Neutrophil (primary cell): ENCODE data around the gene STIM2.

Source experiments
- H3K27ac ChIP-seq: fragments of 200-600 bp; sonication (generic); 2 replicates; pipeline ENCODE4 v1.5.1; 2016; ENCODE audit warnings: mild to moderate bottlenecking, moderate library complexity
- H3K27me3 ChIP-seq: fragments of 200-600 bp; sonication (generic); 2 replicates; pipeline ENCODE4 v1.6.0; 2016; ENCODE audit warnings: mild to moderate bottlenecking
- H3K36me3 ChIP-seq: fragments of 200-600 bp; sonication (generic); 2 replicates; pipeline ENCODE4 v1.5.1; 2017
- H3K4me1 ChIP-seq, 2 experiments: fragments of 200-600 bp in 1 of 2; sonication (generic) in 1 of 2; 1 replicate in 1 of 2; 2 replicates in 1 of 2; pipeline versions ENCODE4 v1.5.1 to v1.6.1; 2013 to 2016; ENCODE audit warnings: low read depth in 1 of 2, low read length in 1 of 2, mild to moderate bottlenecking in 1 of 2, moderate library complexity in 1 of 2; ENCODE audit not compliant: control insufficient read depth in 1 of 2, insufficient read depth in 1 of 2
- H3K4me3 ChIP-seq, 2 experiments: fragments of 200-600 bp in 1 of 2; sonication (generic) in 1 of 2; 1 replicate in 1 of 2; 2 replicates in 1 of 2; pipeline ENCODE4 v1.5.1; 2013 to 2016; ENCODE audit warnings: low read depth in 1 of 2, low read length in 1 of 2, mild to moderate bottlenecking in 1 of 2, moderate library complexity in 1 of 2
- H3K9me3 ChIP-seq: fragments of 200-600 bp; sonication (generic); 2 replicates; pipeline ENCODE4 v1.5.1; 2016
- TF ChIP-seq, protein P1 (sequence below): fragments of 200-600 bp; sonication (generic); IDR thresholded peaks from 2 replicates; pipeline ENCODE4 v1.5.1; 2016; ENCODE audit warnings: antibody characterized with exemption

Gene STIM2

DNA sequence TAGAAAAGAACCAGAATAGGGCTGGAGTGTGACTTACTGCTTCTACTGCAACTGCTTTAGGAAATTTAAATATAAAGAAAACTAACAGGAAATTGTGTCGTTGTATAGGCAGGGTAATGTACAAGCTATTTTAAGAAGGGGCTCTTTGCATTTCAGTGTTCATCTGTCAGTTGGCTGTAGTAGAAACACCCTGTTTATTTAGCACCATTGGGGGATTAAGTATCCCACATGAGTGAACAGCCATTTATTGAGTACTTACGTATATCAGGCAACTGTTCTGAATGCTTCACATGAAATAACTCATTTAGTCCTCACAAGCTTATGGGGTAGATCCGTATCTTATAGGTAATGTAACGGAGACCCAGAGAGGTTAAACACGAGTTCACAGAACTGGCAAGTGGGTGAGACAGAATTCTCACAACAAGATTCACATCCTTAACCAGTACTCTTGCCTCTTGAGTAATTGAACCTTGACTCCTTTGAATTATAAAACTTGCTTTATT, 23.9 kb downstream of the STIM2 start:
- peak overlapping the region; percentile 85 for H3K27ac ChIP-seq
- TF ChIP-seq, protein P1, sequence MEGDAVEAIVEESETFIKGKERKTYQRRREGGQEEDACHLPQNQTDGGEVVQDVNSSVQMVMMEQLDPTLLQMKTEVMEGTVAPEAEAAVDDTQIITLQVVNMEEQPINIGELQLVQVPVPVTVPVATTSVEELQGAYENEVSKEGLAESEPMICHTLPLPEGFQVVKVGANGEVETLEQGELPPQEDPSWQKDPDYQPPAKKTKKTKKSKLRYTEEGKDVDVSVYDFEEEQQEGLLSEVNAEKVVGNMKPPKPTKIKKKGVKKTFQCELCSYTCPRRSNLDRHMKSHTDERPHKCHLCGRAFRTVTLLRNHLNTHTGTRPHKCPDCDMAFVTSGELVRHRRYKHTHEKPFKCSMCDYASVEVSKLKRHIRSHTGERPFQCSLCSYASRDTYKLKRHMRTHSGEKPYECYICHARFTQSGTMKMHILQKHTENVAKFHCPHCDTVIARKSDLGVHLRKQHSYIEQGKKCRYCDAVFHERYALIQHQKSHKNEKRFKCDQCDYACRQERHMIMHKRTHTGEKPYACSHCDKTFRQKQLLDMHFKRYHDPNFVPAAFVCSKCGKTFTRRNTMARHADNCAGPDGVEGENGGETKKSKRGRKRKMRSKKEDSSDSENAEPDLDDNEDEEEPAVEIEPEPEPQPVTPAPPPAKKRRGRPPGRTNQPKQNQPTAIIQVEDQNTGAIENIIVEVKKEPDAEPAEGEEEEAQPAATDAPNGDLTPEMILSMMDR: no peak
- no peaks in the 10 kb centered on the region for H3K27me3 ChIP-seq
- H3K4me1 ChIP-seq: peaks cover 19 to 28% of the 10 kb centered on the region in 2 experiments
- H3K9me3 ChIP-seq: no peaks in the 10 kb centered on the region
- no peak overlapping the region for H3K4me3 ChIP-seq
- no peaks in the 10 kb centered on the region for H3K36me3 ChIP-seq

DNA sequence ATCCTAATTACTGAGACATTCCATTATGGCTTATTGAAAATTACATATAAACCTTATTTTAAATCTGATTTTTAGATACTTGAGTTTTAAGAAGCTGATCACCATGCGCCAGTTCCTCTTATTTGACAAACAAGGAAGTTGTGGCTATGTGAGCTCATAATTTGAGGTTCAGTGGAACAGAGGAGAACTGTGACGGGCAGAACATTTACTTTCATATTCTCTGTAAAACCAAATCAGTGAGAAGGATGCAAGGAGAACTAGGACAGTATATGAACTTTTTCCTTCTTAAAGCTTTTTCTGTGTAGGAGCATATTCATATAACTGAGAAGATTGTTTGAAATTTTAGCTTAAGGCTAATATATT, 25.3 kb downstream of the STIM2 start:
- TF ChIP-seq, protein P1: peak; percentile 21
- no peaks in the 10 kb centered on the region for H3K27me3 ChIP-seq
- peaks cover 19 to 28% of the 10 kb centered on the region in 2 experiments for H3K4me1 ChIP-seq
- H3K36me3 ChIP-seq: no peaks in the 10 kb centered on the region
- H3K9me3 ChIP-seq: no peaks in the 10 kb centered on the region
- H3K4me3 ChIP-seq: peak overlapping the region; percentile 42 to 46
- peak overlapping the region; percentile 85 for H3K27ac ChIP-seq

DNA sequence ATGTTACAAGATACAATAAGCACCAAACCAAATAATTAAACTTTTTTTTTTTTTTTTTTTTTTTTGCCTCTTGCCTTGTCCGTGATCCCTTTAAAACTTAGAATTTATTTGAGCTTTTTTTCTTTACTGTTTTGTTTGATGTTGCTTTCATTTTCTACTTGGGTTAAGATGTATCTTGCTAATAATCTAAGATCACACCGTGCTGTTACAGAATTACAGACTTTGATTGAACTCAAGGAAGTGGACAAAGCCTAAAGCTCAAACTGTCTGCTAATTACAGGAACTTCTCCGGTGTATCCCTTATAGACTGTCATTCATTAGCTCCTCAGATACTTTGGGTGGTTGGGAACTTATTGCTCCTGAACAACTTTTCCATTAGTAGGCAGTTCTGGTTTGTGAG, 26.5 kb downstream of the STIM2 start:
- H3K27me3 ChIP-seq: no peaks in the 10 kb centered on the region
- H3K9me3 ChIP-seq: no peaks in the 10 kb centered on the region
- no peaks in the 10 kb centered on the region for H3K36me3 ChIP-seq
- no peak overlapping the region for H3K4me3 ChIP-seq
- peak overlapping the region; percentile 26 for H3K27ac ChIP-seq
- peaks cover 19 to 28% of the 10 kb centered on the region in 2 experiments for H3K4me1 ChIP-seq
- TF ChIP-seq, protein P1: no peak

DNA sequence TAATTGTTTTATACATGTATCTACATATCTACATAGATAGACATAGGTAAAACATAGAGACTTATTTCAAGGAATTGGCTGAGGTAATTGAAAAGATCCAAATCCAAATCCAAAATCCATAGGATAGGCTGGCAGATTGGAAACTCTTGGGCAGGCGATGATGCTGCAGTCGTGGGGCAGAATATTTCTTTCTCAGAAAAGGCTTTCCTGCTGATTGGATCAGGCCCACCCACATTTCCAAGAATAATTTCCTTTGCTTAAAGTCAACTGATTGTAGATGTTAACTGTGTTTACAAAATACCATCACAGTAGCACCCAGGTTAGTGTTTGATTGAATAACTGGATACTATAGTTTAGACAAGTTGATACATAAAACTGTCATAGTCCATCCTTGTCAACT, 27.2 kb downstream of the STIM2 start:
- H3K27ac ChIP-seq: no peak overlapping the region

DNA sequence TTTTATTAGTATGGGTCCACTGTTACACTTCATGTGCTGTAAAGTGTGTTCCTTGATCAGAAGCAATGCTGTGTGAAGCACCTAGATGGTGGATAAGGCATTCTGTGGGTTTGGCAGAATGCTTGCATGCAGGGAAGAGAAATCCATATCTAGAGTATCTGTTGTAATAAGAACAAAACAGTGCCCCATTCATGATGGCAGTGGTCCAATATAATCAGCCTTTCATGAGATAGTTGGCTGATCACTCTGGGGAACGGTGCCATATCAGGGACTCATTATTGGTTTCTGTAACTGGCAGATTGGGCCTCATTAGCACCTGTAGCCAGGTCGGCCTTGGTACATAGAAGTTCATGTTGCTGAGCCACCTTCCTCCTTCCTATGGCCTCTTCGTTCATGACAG, 28.7 kb downstream of the STIM2 start:
- TF ChIP-seq, protein P1: no peak
- no peaks in the 10 kb centered on the region for H3K27me3 ChIP-seq
- H3K4me1 ChIP-seq: peaks cover 19 to 28% of the 10 kb centered on the region in 2 experiments
- H3K36me3 ChIP-seq: no peaks in the 10 kb centered on the region
- H3K9me3 ChIP-seq: no peaks in the 10 kb centered on the region
- no peak overlapping the region for H3K27ac ChIP-seq
- no peak overlapping the region for H3K4me3 ChIP-seq

More for the DNA sequence above, 27.2 kb downstream of the STIM2 start:
- no peaks in the 10 kb centered on the region for H3K36me3 ChIP-seq
- no peak overlapping the region for H3K4me3 ChIP-seq
- no peaks in the 10 kb centered on the region for H3K9me3 ChIP-seq
- H3K4me1 ChIP-seq: peaks cover 19 to 28% of the 10 kb centered on the region in 2 experiments
- TF ChIP-seq, protein P1: no peak
- no peaks in the 10 kb centered on the region for H3K27me3 ChIP-seq

DNA sequence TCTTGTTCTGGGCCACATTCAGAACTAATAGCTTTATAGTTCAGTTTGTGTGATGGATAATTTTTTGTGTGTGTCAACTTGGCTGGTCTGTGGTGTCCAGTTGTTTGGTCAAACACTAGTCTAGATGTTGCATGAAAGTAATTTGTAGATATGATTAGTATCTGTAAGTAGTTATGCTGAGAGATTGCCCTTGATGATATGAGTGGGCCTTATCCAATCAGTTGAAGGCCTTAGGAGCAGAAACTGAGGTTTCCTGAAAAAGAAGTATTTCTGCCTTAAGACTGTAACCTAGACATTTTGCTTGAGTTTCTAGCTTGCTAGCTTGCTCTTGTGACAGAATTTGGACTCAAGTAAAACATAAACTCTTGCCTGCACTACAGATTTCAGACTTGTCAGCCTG, 30.4 kb downstream of the STIM2 start:
- Histone ChIP-seq H3K27me3 (no peaks in the 10 kb centered on the region), H3K27ac (no peak overlapping the region), H3K36me3 (no peaks in the 10 kb centered on the region), H3K4me3 (no peak overlapping the region), H3K4me1 (peaks cover 9 to 13% of the 10 kb centered on the region in 2 experiments), H3K9me3 (no peaks in the 10 kb centered on the region)
- TF ChIP-seq, protein P1: no peak
